DND-41 (cell line): Measurements from ENCODE around the gene CKLF.

Source experiments
- ATAC-seq: fragments of 200-7000 bp; cut with Tn5 transposase; 3 replicates; pipeline ENCODE4 v1.9.1; 2021; ENCODE audit warnings: low read depth; ENCODE audit not compliant: insufficient read depth
- DNase-seq: peaks from one replicate; pipeline ENCODE4 v3.0.0-alpha.2; 2020
- H2AFZ ChIP-seq: 2 replicates; pipeline ENCODE4 v1.6.0; 2012; ENCODE audit warnings: low read depth, low read length
- H3K27ac ChIP-seq: 2 replicates; pipeline ENCODE4 v1.5.1; 2012; ENCODE audit warnings: low read length, inconsistent platforms
- H3K27me3 ChIP-seq: fragments of 200-600 bp; sonication (generic); 2 replicates; pipeline ENCODE4 v1.6.0; 2012; ENCODE audit warnings: low read length, mild to moderate bottlenecking, inconsistent platforms; ENCODE audit not compliant: insufficient read depth, poor library complexity
- H3K36me3 ChIP-seq: 2 replicates; pipeline ENCODE4 v1.5.1; 2012; ENCODE audit warnings: low read length, inconsistent platforms; ENCODE audit not compliant: insufficient read depth
- H3K4me1 ChIP-seq: 2 replicates; pipeline ENCODE4 v1.5.1; 2012; ENCODE audit warnings: mild to moderate bottlenecking, low read length; ENCODE audit not compliant: insufficient read depth
- H3K4me2 ChIP-seq: 2 replicates; pipeline ENCODE4 v1.6.0; 2012; ENCODE audit warnings: mild to moderate bottlenecking, moderate library complexity, low read length, inconsistent platforms; ENCODE audit not compliant: insufficient read depth
- H3K4me3 ChIP-seq, 2 experiments: fragments of 200-600 bp in 1 of 2; shearing (Covaris generic) in 1 of 2; 2 replicates each; pipeline ENCODE4 v1.5.1; 2012 to 2016; ENCODE audit warnings: inconsistent platforms in 2 of 2, low read length in 2 of 2, mild to moderate bottlenecking in 2 of 2, low read depth in 1 of 2, moderate library complexity in 1 of 2
- H3K79me2 ChIP-seq: 2 replicates; pipeline ENCODE4 v1.6.0; 2012; ENCODE audit warnings: low read length, inconsistent platforms; ENCODE audit not compliant: insufficient read depth
- H3K9ac ChIP-seq: 2 replicates; pipeline ENCODE4 v1.6.0; 2012; ENCODE audit warnings: low read depth, mild to moderate bottlenecking, inconsistent platforms, low read length, moderate library complexity
- H3K9me3 ChIP-seq: 2 replicates; pipeline ENCODE4 v1.5.1; 2012; ENCODE audit warnings: low read length, moderate library complexity, mild to moderate bottlenecking, inconsistent platforms; ENCODE audit not compliant: insufficient read depth, severe bottlenecking
- H4K20me1 ChIP-seq: 2 replicates; pipeline ENCODE4 v1.6.0; 2012; ENCODE audit warnings: low read length; ENCODE audit not compliant: insufficient read depth
- CTCF ChIP-seq: IDR thresholded peaks from 2 replicates; pipeline ENCODE4 v1.5.1; 2012; ENCODE audit warnings: borderline replicate concordance, low read length, moderate library complexity, mild to moderate bottlenecking; ENCODE audit not compliant: poor library complexity, severe bottlenecking; ENCODE audit errors: extremely low read depth
- EZH2 ChIP-seq: IDR thresholded peaks from 3 replicates; pipeline ENCODE4 v1.6.1; 2012; ENCODE audit warnings: borderline replicate concordance, low read depth, mild to moderate bottlenecking, moderate library complexity, low read length, inconsistent platforms; ENCODE audit not compliant: severe bottlenecking

The CKLF gene

GRCh38 chr16:66612422-66612821, 60.0 kb downstream of the CKLF start:
- H2AFZ ChIP-seq, result no peak overlapping the region

GRCh38 chr16:66614161-66614802, 61.9 kb downstream of the CKLF start:
- Histone ChIP-seq H3K27me3 (no peaks in the 10 kb centered on the region), H3K9me3 (no peaks in the 10 kb centered on the region), H3K4me3 (no peak overlapping the region), H2AFZ (no peak overlapping the region), H3K79me2 (peaks cover 7% of the 10 kb centered on the region), H3K27ac (no peak overlapping the region), H3K4me1 (peaks cover 1% of the 10 kb centered on the region; the same call in 1 of the 2 replicates), H3K36me3 (peaks cover 51% of the 10 kb centered on the region), H3K4me2 (no peak overlapping the region), H4K20me1 (peaks cover 27% of the 10 kb centered on the region), H3K9ac (no peak overlapping the region)
- ATAC-seq, result peak; percentile 21; the same call in 1 of the 3 replicates
- TF ChIP-seq CTCF (no peak), EZH2 (no peak)
- no peak for DNase-seq

More at GRCh38 chr16:66612422-66612821, 60.0 kb downstream of the CKLF start:
- Histone ChIP-seq H3K27ac (no peak overlapping the region), H4K20me1 (peaks cover 45% of the 10 kb centered on the region), H3K36me3 (peaks cover 68% of the 10 kb centered on the region), H3K9ac (no peak overlapping the region), H3K27me3 (no peaks in the 10 kb centered on the region), H3K79me2 (peaks cover 25% of the 10 kb centered on the region), H3K4me3 (no peak overlapping the region), H3K9me3 (no peaks in the 10 kb centered on the region), H3K4me2 (no peak overlapping the region), H3K4me1 (peaks cover 16% of the 10 kb centered on the region)
- ATAC-seq, result no peak
- DNase-seq, result no peak
- no peak for TF ChIP-seq CTCF
- TF ChIP-seq EZH2, result no peak
